CD14-positive monocyte (primary cell): ENCODE results near the gene BANK1. TPM values are rescaled to one million over a fixed set of nuclear protein-coding genes. Genes with fewer than 3 reads are reported as not detected.

Experiments used
- DNase-seq, 3 donors: peaks; one replicate each; pipeline ENCODE4 v3.0.0-alpha.2; 2011 to 2022
- H2AFZ ChIP-seq: 2 replicates; pipeline ENCODE4 v1.6.0; 2012; ENCODE audit warnings: mild to moderate bottlenecking, low read depth, low read length, inconsistent platforms; ENCODE audit not compliant: insufficient read depth, poor library complexity, severe bottlenecking
- H3K27ac ChIP-seq, 2 donors: 1 replicate in 1 of 2; 2 replicates in 1 of 2; pipeline ENCODE4 v1.5.1; 2012 to 2013; ENCODE audit warnings: low read length in 2 of 2, control low read depth in 1 of 2, inconsistent platforms in 1 of 2, low read depth in 1 of 2, mild to moderate bottlenecking in 1 of 2
- H3K27me3 ChIP-seq, 2 donors: one replicate each; pipeline versions ENCODE4 v1.6.0 to v1.6.1; 2011 to 2013; ENCODE audit warnings: low read length in 2 of 2; ENCODE audit not compliant: control insufficient read depth in 2 of 2, insufficient read depth in 2 of 2
- H3K36me3 ChIP-seq, 2 donors: replicated peaks in 1 of 2; 1 replicate in 1 of 2; 2 replicates in 1 of 2; pipeline versions ENCODE4 v1.5.1 to v1.6.1; 2012 to 2013; ENCODE audit warnings: low read length in 2 of 2, control low read depth in 1 of 2, inconsistent platforms in 1 of 2, mild to moderate bottlenecking in 1 of 2; ENCODE audit not compliant: insufficient read depth in 2 of 2, control insufficient read depth in 1 of 2
- H3K4me1 ChIP-seq, 2 donors: 1 replicate in 1 of 2; 2 replicates in 1 of 2; pipeline versions ENCODE4 v1.5.1 to v1.6.1; 2012 to 2013; ENCODE audit warnings: low read length in 2 of 2, control low read depth in 1 of 2, inconsistent platforms in 1 of 2, mild to moderate bottlenecking in 1 of 2, moderate library complexity in 1 of 2; ENCODE audit not compliant: insufficient read depth in 2 of 2, control insufficient read depth in 1 of 2
- H3K4me2 ChIP-seq: replicated peaks from 2 replicates; pipeline ENCODE3; 2012; ENCODE audit warnings: low read length, moderate library complexity, mild to moderate bottlenecking; ENCODE audit not compliant: poor library complexity, severe bottlenecking; ENCODE audit errors: extremely low read depth
- H3K4me3 ChIP-seq, 3 experiments: fragments of 200-600 bp in 1 of 3; sonication (generic) in 1 of 3; replicated peaks in 1 of 3; 1 replicate in 2 of 3; 2 replicates in 1 of 3; pipeline ENCODE4 v1.5.1; 2011 to 2013; ENCODE audit warnings: low read length in 3 of 3, mild to moderate bottlenecking in 3 of 3, control low read depth in 2 of 3, low read depth in 2 of 3, inconsistent platforms in 1 of 3, moderate library complexity in 1 of 3
- H3K79me2 ChIP-seq: 2 replicates; pipeline ENCODE4 v1.6.0; 2012; ENCODE audit warnings: mild to moderate bottlenecking, control low read depth, inconsistent platforms, low read length, moderate library complexity; ENCODE audit not compliant: insufficient read depth
- H3K9ac ChIP-seq: 2 replicates; pipeline ENCODE4 v1.6.0; 2017; ENCODE audit warnings: low read length, mild to moderate bottlenecking; ENCODE audit not compliant: insufficient read depth, poor library complexity, severe bottlenecking
- H3K9me3 ChIP-seq, 2 donors: replicated peaks in 1 of 2; 1 replicate in 1 of 2; 2 replicates in 1 of 2; pipeline versions ENCODE4 v1.5.1 to v1.6.1; 2012 to 2013; ENCODE audit warnings: low read length in 2 of 2, control low read depth in 1 of 2; ENCODE audit not compliant: control insufficient read depth in 1 of 2, insufficient read depth in 1 of 2
- H4K20me1 ChIP-seq: 2 replicates; pipeline ENCODE4 v1.6.0; 2012; ENCODE audit warnings: mild to moderate bottlenecking, low read length, control low read depth, moderate library complexity; ENCODE audit not compliant: insufficient read depth
- H3K27ac Mint-ChIP-seq, 7 donors: one replicate each; pipeline ENCODE4 v1.8.0; 2020; ENCODE audit warnings: mild to moderate bottlenecking in 7 of 7, mixed read lengths in 7 of 7, moderate library complexity in 6 of 7, inconsistent platforms in 2 of 7
- H3K27me3 Mint-ChIP-seq, 3 donors: one replicate each; pipeline ENCODE4 v1.8.0; 2021 to 2022; ENCODE audit warnings: low read depth in 3 of 3, mild to moderate bottlenecking in 3 of 3, mixed read lengths in 3 of 3, moderate library complexity in 3 of 3, inconsistent platforms in 1 of 3
- H3K36me3 Mint-ChIP-seq, 2 donors: one replicate each; pipeline ENCODE4 v1.8.0; 2020; ENCODE audit warnings: mixed read lengths in 2 of 2, inconsistent platforms in 1 of 2, mild to moderate bottlenecking in 1 of 2
- H3K4me1 Mint-ChIP-seq: one replicate; pipeline ENCODE4 v1.8.0; 2020; ENCODE audit warnings: mild to moderate bottlenecking, mixed read lengths
- H3K4me3 Mint-ChIP-seq, 2 donors: one replicate each; pipeline ENCODE4 v1.8.0; 2020; ENCODE audit warnings: mild to moderate bottlenecking in 2 of 2, mixed read lengths in 2 of 2, moderate library complexity in 1 of 2
- H3K9me3 Mint-ChIP-seq, 7 donors: one replicate each; pipeline ENCODE4 v1.8.0; 2020 to 2022; ENCODE audit warnings: mixed read lengths in 7 of 7, mild to moderate bottlenecking in 6 of 7, moderate library complexity in 6 of 7, inconsistent platforms in 2 of 7
- CTCF ChIP-seq: fragments of 200-600 bp; IDR thresholded peaks from one replicate; pipeline ENCODE4 v1.8.0; 2022; ENCODE audit warnings: antibody characterized with exemption, mild to moderate bottlenecking
- WGBS: methylation state at CpG from one replicate; pipeline ENCODE4 v1.1.5; 2013; ENCODE audit warnings: missing lambda C conversion rate; ENCODE audit not compliant: insufficient coverage; 5-methylcytosine and 5-hydroxymethylcytosine counted together
- intact Hi-C, 2 donors: fragments of 100-400 bp; cut with micrococcal nuclease; formaldehyde crosslinking; loops; one replicate each; pipeline versions ENCODE4 v1.15.0 to v1.15.1; 2023
- polyA plus RNA-seq, 3 donors: library from polyadenylated mRNA; depleted of rRNA in 1 of 3; unstranded in 2 of 3; stranded (reverse) in 1 of 3; fragments of 300-500 nt in 2 of 3; fragments of >200 nt in 1 of 3; fragmentation: Illumina TruSeq in 2 of 3; gene quantifications; 1 replicate in 2 of 3; 2 replicates in 1 of 3; pipeline ENCODE4 v1.2.3, GENCODE V29; 2012 to 2021

BANK1 gene
- polyA plus RNA-seq, 3 donors, result 2.6 to 5.2 (median 2.9) TPM

GRCh38 chr4:101921370-101921769 is 130.8 kb downstream of the BANK1 start:
- no peaks in the 10 kb centered on the region for H3K9me3 ChIP-seq
- H3K9ac ChIP-seq, result no peak overlapping the region
- no peaks in the 10 kb centered on the region for H3K27me3 ChIP-seq
- no peaks in the 10 kb centered on the region for H3K4me1 Mint-ChIP-seq
- no peak overlapping the region for H3K4me3 ChIP-seq
- no peak overlapping the region for H2AFZ ChIP-seq
- TF ChIP-seq CTCF, result no peak
- no peaks in the 10 kb centered on the region for H4K20me1 ChIP-seq
- intact Hi-C loops, result no loop called here
- no peak overlapping the region for H3K27ac ChIP-seq
- no peaks in the 10 kb centered on the region for H3K36me3 ChIP-seq
- peaks cover 0 to 1% (median 0%) of the 10 kb centered on the region in 7 donors for H3K9me3 Mint-ChIP-seq
- no peaks in the 10 kb centered on the region for H3K36me3 Mint-ChIP-seq
- H3K4me2 ChIP-seq, result no peak overlapping the region
- H3K4me1 ChIP-seq, result no peaks in the 10 kb centered on the region
- no CpG with 5 or more reads among the region's 3 CpGs for WGBS
- no peaks in the 10 kb centered on the region for H3K79me2 ChIP-seq
- no peaks in the 10 kb centered on the region for H3K27me3 Mint-ChIP-seq
- DNase-seq, result no peak
- H3K27ac Mint-ChIP-seq, result no peak overlapping the region
- H3K4me3 Mint-ChIP-seq, result no peak overlapping the region

GRCh38 chr4:101931619-101932018 is 141.1 kb downstream of the BANK1 start:
- TF ChIP-seq CTCF, result no peak
- Histone ChIP-seq H2AFZ (no peak overlapping the region), H3K79me2 (no peaks in the 10 kb centered on the region), H3K4me3 (no peak overlapping the region), H3K4me1 (no peaks in the 10 kb centered on the region), H3K27ac (no peak overlapping the region), H3K27me3 (no peaks in the 10 kb centered on the region), H4K20me1 (no peaks in the 10 kb centered on the region), H3K4me2 (no peak overlapping the region), H3K9ac (no peak overlapping the region), H3K9me3 (no peaks in the 10 kb centered on the region), H3K36me3 (no peaks in the 10 kb centered on the region)
- no peak for DNase-seq
- Mint-ChIP-seq H3K27ac (no peak overlapping the region), H3K9me3 (peaks cover 2 to 10% (median 8%) of the 10 kb centered on the region in 7 donors), H3K4me3 (no peak overlapping the region), H3K36me3 (no peaks in the 10 kb centered on the region), H3K4me1 (no peaks in the 10 kb centered on the region), H3K27me3 (peaks cover 0 to 2% (median 0%) of the 10 kb centered on the region in 3 donors)
- intact Hi-C loops, result no loop called here
- WGBS, result 100% methylated on average over 1 of the region's 1 CpG
